Measurements from ENCODE around the gene SPG7.
A peak's percentile ranks its signal among the peaks of the same experiment; 100 is the strongest.

SPG7 gene

GRCh38 chr16:89547291-89547690, 39.1 kb downstream of the SPG7 start:
- DNase-seq: no peak

GRCh38 chr16:89547860-89548259, 39.7 kb downstream of the SPG7 start:
- DNase-seq: no peak

DNA sequence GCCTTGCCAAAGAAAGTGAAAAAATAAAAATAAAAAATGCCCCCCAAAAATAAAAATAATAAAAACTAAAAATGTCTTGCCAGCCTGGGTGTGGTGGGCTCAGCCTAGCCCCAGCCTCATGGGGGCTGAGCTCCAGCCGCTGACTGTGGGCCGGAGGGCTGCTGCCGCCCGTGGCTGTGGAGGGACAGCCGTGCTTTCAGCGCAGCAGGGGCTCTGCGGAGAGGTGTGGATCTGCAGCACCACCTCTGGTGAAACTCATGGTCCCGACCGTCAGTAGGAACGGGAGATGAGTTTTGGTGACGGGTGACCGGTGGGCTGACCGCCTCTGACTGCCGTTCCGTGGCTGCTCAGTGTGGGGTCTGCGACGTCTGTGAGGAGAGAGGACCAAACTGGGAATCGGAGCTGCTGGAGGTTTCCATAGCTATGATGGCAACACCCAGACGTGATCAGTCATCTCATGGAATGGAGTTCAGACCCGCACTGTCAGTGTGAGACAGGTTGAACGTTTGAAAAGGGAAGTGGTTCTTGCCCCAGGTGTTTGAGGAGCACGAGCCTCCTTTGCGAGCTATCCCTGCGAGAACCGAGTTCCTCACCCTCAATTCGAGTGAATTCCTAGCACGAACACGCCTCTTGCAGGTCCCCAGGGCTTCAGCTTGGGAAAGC, 40.3 kb downstream of the SPG7 start:
- no peak for DNase-seq

- DNase-seq: no peak
These were observed 41.0 kb downstream of the SPG7 start for GRCh38 chr16:89549007-89549700.

GRCh38 chr16:89550421-89551007, 42.3 kb downstream of the SPG7 start:
- DNase-seq: peak; percentile 35 to 66 (median 54)

DNA sequence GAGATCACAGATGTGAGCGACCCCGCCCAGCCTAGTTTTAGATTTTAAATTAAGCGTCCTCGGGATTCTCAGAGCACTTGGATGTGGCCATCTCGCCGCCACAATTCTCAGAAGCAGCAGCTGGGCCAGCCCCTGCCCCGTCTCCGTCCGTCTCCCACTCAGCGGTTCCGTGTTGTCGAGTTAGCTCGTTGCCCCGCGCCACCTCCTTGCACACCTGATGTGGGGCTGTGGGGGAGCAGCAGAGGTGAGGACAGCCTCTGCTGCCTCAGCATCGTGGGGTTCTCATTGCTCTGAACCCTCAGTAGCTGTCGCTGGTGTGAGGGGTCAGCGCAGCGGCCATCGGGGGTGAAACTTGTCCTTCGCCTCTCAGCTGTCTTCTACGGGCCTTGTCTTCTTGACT, 44.1 kb downstream of the SPG7 start:
- DNase-seq: no peak

GRCh38 chr16:89552913-89553312, 44.7 kb downstream of the SPG7 start:
- no peak for DNase-seq

- no peak for DNase-seq
These were observed 45.5 kb downstream of the SPG7 start for GRCh38 chr16:89553733-89554132.

GRCh38 chr16:89554343-89554742, 46.1 kb downstream of the SPG7 start:
- DNase-seq: no peak

DNA sequence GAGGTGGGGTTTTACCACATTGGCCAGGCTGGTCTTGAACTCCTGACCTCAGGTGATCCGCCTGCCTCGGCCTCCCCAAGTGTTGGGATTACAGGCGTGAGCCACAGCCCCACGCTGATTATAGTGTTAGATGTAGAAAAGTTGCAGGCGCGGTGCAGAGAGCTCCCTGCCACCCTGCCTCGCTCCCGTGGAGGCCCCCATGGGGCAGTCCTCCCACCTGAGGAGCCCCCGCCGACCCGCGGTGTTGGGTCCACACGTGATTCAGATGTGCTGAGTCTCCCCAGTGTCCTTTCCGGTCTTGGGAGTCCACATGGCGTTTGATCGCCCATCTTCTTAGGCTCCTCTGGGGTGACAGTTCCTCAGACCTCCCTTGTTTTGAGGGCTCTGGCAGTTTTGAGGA, 47.1 kb downstream of the SPG7 start:
- DNase-seq: no peak

GRCh38 chr16:89555780-89556179, 47.6 kb downstream of the SPG7 start:
- no peak for DNase-seq

DNA sequence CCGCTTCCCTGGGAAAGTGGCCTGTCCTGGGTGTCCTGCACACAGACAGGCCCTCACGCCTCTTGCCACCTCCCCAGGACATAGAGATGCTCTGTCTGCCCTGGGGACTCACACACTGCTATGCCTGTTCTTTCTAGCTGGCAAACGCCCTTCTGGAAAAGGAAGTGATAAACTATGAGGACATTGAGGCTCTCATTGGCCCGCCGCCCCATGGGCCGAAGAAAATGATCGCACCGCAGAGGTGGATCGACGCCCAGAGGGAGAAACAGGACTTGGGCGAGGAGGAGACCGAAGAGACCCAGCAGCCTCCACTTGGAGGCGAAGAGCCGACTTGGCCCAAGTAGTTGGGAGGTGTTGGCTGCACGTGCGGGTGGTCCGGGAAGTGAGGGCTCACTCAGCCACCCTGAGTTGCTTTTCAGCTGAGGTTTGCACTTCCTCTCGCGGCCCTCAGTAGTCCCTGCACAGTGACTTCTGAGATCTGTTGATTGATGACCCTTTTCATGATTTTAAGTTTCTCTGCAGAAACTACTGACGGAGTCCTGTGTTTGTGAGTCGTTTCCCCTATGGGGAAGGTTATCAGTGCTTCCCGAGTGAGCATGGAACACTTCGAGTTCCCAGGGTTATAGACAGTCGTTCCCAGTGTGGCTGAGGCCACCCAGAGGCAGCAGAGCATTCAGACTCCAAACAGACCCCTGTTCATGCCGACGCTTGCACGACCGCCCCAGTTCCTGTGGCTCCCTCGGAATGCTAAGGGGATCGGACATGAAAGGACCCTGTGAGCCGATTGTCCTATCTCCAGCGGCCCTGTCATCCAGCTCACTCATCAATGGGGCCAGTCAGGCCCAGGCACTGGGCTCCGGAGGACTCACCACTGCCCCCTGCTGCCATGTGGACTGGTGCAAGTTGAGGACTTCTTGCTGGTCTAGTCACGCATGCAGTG, 48.8 kb downstream of the SPG7 start:
- DNase-seq: peak; percentile 83 to 91 (median 88)

DNA sequence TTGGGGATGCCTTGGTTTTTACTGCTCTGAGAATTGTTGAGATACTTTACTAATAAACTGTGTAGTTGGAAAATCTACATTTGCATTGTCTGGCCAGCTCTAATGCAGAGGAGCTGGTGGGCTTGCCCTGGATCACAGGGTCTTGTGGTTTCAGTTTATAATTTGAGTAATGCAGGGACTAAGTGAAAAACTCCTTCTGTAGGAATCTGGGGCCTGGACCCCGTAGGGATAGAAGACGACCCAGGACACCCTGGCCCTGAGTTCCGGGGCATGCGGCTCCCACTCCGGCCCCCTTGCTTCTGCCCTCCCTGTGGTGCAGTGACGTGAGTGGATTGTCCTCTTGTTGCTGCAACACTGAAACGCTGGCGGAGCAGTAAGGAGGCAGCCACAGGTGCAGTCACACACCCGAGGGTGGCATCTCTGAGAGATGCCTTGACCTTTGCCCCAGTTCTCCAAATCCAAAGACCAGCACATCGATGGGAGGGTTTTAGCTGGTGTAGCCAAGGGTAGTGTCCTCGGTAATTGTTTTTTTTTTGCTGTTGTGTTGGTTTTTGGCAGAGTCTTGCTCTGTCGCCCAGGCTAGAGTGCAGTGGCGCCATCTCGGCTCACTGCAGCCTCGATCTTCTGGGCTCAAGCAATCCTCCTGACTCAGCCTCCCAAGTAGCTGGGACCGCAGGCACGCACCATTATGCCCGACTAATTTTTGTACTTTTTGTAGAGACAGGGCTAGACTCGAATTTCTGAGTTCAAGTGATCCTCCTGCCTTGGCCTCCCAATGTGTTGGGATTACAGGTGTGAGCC, 49.7 kb downstream of the SPG7 start:
- DNase-seq: no peak

DNA sequence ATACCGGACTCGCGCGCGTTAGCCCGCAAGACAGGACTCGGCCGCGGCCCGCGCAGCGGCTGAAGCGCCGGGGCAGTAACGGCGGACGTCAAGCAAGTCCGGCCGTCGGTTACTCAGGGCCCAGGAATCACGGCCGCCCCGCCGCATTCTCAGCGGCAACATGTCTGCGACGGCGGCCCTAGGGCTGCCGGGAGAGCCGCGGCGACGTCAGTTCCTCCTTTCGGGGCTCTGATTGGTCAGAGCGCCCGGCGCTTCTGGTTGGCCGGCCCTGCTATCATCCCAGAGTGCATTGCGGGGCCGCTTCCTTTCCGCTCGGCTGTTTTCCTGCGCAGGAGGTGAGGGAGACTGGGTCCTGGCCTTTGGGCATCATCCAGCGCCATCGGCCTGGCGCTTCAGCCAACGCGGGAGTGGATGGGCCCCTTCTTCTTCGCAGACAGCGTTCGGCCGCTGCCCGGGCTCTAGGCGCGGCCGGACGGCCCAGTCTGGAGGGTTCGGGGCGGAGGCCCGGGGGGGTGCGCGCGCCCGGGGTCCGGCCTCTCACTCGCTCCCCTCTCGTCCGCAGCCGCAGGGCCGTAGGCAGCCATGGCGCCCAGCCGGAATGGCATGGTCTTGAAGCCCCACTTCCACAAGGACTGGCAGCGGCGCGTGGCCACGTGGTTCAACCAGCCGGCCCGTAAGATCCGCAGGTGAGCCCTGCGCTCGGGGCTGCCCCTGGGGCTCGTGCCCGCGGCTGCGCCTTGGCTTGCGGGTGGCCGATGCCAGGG, 52.4 kb downstream of the SPG7 start, which contains the start of gene RPL13:
RPL13 (plus strand) TSS at position 305 of the 764 bp plus-strand sequence; CDS start at position 583, 278 bp downstream.
- peak; percentile 96 to 98 (median 97) for DNase-seq

- DNase-seq: peak in 2 of 4 experiments; percentile 17 to 52
These were observed 53.1 kb downstream of the SPG7 start for GRCh38 chr16:89561142-89561883.

DNA sequence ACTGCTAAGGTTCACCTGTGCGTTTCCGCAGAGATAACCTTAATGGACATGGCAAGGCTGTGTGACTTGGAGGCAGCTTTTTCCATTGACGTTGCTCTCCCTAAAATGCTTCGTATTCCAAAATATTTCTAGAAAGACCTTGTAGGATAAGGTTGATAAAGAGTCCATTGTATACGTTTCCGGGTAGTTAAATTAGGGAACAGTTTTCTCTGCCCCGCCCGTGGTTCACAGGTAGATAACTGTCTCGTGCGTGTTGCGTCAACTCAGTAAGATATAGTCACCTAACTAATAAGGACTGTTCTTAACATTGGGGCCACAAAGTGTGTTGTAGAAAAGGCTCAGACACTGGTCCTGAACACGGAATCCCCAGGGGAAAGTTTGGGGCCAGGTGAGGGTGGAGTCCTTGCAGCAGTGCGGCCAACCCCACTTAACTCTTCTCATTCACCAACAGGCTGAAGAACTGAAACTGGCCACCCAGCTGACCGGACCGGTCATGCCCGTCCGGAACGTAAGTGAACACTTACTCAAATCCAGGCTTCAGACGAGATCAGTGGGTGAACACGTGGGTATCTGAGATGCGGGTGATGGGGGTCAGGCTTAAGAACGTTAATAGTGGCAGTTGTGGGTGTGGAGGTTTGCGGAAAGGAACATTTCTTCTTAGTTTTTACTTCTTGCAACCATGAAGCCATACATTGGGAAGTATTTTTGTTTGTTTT, 53.8 kb downstream of the SPG7 start:
- no peak for DNase-seq

- no peak for DNase-seq
These were observed 54.7 kb downstream of the SPG7 start for GRCh38 chr16:89562939-89563338.

GRCh38 chr16:89563639-89564392, 55.6 kb downstream of the SPG7 start:
- DNase-seq: no peak
